H1 (cell line): ENCODE data around the gene CCBE1. TPM values are rescaled to one million over a fixed set of nuclear protein-coding genes. Genes with fewer than 3 reads are reported as not detected.

ENCODE experiments used
- BRCA1 ChIP-seq: IDR thresholded peaks from 2 replicates; pipeline ENCODE4 v1.6.1; 2012; ENCODE audit warnings: low read depth, low read length, improper control_type of control experiment
- SAP30 ChIP-seq: fragments of 300-600 bp; sonication (generic); IDR thresholded peaks from 2 replicates; pipeline ENCODE4 v1.7.1; 2012; ENCODE audit warnings: low read length, moderate library complexity, mild to moderate bottlenecking, inconsistent platforms; ENCODE audit not compliant: insufficient read depth, insufficient replicate concordance
- polyA plus RNA-seq, 7 experiments: library from polyadenylated mRNA; depleted of rRNA in 3 of 7; stranded (reverse) in 5 of 7; unstranded in 2 of 7; fragments of >200 nt in 5 of 7; fragments of 200-250 nt in 2 of 7; gene quantifications; 1 replicate in 5 of 7; 2 replicates in 1 of 7; 4 replicates in 1 of 7; pipeline versions ENCODE4 v1.2.1 to v1.2.3, GENCODE V29; 2011 to 2013; ENCODE audit warnings: missing spikeins in 2 of 7, mixed read lengths in 2 of 7
- total RNA-seq: library from RNA; stranded (reverse); fragmentation: NEBNext Ultra II Directional; extraction: Animal tissue kit (Norgen Biotek cat#: 25700); gene quantifications from 2 replicates; pipeline ENCODE4 v1.2.1, GENCODE V29; 2021
- TF ChIP-seq, protein P1 (sequence below): IDR thresholded peaks from 2 replicates; pipeline ENCODE4 v1.6.1; 2012; ENCODE audit warnings: inconsistent platforms

The CCBE1 gene
- total and polyA plus RNA-seq, 2 of the 8 experiments (the other 6 are each of a cell fraction or from before 2014, with no cell fraction given), result 2.1 to 2.6 TPM

DNA sequence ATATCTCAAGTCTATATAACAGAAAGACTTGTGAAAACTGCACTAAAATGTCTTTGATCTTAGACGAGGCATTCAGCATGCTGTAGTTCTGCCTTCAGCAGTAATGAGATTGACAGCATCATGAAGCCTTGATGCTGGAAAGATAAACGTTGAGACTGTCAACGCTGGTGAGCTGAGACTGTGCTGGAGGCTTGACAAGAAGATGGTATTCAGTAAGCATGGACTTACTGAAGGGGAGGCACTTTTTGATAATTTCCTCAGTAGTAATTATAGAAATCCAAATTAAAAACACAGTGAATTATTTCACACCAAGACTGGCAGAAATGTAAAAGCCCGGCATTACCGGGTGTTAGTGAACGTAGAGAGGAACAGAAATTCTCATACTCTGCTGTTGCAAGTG is 162.2 kb downstream of the CCBE1 start (continued):
- TF ChIP-seq, protein P1, sequence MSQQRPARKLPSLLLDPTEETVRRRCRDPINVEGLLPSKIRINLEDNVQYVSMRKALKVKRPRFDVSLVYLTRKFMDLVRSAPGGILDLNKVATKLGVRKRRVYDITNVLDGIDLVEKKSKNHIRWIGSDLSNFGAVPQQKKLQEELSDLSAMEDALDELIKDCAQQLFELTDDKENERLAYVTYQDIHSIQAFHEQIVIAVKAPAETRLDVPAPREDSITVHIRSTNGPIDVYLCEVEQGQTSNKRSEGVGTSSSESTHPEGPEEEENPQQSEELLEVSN, result no peak
- no peak for TF ChIP-seq SAP30
- no peak for TF ChIP-seq BRCA1
